ENCODE results near the gene RGS13. TPM values are rescaled to one million over a fixed set of nuclear protein-coding genes. Genes with fewer than 3 reads are reported as not detected.

The RGS13 gene
- total and polyA plus RNA-seq, 7 donors, result 0.03 to 0.25 (median 0.11) TPM; not detected in 2

GRCh38 chr1:192592517-192592916 lies 43.4 kb upstream of the RGS13 start:
- DNase-seq (no peak), ATAC-seq (no peak)
- TF ChIP-seq CTCF (IDR thresholded peaks at IDR 0.05), result no peak
- Histone ChIP-seq H3K27ac (no peak overlapping the region), H3K9me3 (no peaks in the 10 kb centered on the region), H3K27me3 (ENCODE audit: insufficient read depth in 3 of 3, low read length in 2 of 3) (no peaks in the 10 kb centered on the region), H3K36me3 (ENCODE audit: insufficient read depth in 1 of 2, low read depth in 1 of 2) (no peaks in the 10 kb centered on the region), H3K4me1 (no peaks in the 10 kb centered on the region), H3K4me3 (no peak overlapping the region)
- 60 to 75% (median 71%) methylated on average over 4 of the region's 4 CpGs for WGBS, 3 donors
- intact Hi-C loops (cut with DNase I), result no loop called here

- ATAC-seq, result no peak
- Histone ChIP-seq H3K9me3 (no peaks in the 10 kb centered on the region), H3K27me3 (ENCODE audit: insufficient read depth in 3 of 3, low read length in 2 of 3) (no peaks in the 10 kb centered on the region), H3K4me1 (no peaks in the 10 kb centered on the region), H3K4me3 (no peak overlapping the region), H3K36me3 (ENCODE audit: insufficient read depth in 1 of 2, low read depth in 1 of 2) (no peaks in the 10 kb centered on the region), H3K27ac (no peak overlapping the region)
- no peak for TF ChIP-seq CTCF (IDR thresholded peaks at IDR 0.05)
- 84 to 95% (median 90%) methylated on average over 2 of the region's 2 CpGs for WGBS, 3 donors
- DNase-seq, result no peak
- intact Hi-C loops (cut with DNase I), result no loop called here
Observed at GRCh38 chr1:192592981-192593708, 42.8 kb upstream of the RGS13 start.

DNA sequence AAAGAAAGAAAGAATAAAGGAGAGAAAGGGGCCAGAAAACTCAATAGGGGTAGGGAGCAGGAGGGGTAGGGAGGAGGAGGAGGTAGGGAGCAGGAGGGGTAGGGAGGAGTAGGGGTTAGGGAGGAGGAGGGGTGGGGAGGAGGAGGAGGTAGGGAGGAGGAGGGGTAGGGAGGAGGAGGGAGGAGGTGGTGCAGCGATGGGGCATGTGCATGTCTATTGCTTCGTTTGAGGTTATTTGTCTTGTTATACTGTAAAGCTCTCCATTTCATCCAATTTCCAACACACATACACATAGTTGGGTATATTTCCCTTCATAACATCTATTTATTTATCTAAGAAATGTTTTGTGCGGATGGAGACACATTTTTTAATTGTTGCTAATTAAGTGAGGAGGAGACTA lies 40.6 kb upstream of the RGS13 start:
- intact Hi-C loops (cut with DNase I), result no loop called here
- Histone ChIP-seq H3K4me3 (no peak overlapping the region), H3K36me3 (ENCODE audit: insufficient read depth in 1 of 2, low read depth in 1 of 2) (no peaks in the 10 kb centered on the region), H3K27me3 (ENCODE audit: insufficient read depth in 3 of 3, low read length in 2 of 3) (no peaks in the 10 kb centered on the region), H3K4me1 (no peaks in the 10 kb centered on the region), H3K9me3 (no peaks in the 10 kb centered on the region), H3K27ac (no peak overlapping the region)
- ATAC-seq, result no peak
- no peak for TF ChIP-seq CTCF (IDR thresholded peaks at IDR 0.05)
- no peak for DNase-seq
- 28 to 52% (median 49%) methylated on average over 2 to 3 of the region's 3 CpGs for WGBS, 3 donors

DNA sequence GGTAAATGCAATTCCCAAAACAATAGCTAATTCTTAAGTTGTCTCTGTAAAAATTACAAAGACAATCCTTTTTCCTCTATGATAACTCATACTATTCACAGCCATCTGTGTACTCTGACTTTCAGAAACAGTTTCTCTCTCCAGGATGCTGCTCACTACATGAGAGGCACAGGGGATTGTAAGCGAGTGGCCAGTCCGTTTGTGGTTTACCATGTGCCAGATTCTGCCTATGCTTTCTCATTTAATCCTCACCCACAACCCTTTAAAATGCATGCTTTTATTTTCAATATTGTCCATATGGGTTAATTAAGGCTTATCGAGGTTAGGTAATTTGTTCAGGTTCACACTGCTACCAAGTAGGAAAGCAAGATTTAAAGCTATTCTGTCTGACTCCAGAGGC lies 37.4 kb upstream of the RGS13 start:
- 72 to 83% (median 79%) methylated on average over 3 of the region's 3 CpGs for WGBS, 3 donors
- intact Hi-C loops (cut with DNase I), result no loop called here
- no peak overlapping the region for H3K4me3 ChIP-seq
- ATAC-seq, result no peak
- H3K27me3 ChIP-seq (ENCODE audit: insufficient read depth in 3 of 3, low read length in 2 of 3), result no peaks in the 10 kb centered on the region
- DNase-seq, result no peak
- no peaks in the 10 kb centered on the region for H3K9me3 ChIP-seq
- no peak overlapping the region for H3K27ac ChIP-seq
- no peak for TF ChIP-seq CTCF (IDR thresholded peaks at IDR 0.05)
- H3K36me3 ChIP-seq (ENCODE audit: insufficient read depth in 1 of 2, low read depth in 1 of 2), result no peaks in the 10 kb centered on the region
- no peaks in the 10 kb centered on the region for H3K4me1 ChIP-seq

DNA sequence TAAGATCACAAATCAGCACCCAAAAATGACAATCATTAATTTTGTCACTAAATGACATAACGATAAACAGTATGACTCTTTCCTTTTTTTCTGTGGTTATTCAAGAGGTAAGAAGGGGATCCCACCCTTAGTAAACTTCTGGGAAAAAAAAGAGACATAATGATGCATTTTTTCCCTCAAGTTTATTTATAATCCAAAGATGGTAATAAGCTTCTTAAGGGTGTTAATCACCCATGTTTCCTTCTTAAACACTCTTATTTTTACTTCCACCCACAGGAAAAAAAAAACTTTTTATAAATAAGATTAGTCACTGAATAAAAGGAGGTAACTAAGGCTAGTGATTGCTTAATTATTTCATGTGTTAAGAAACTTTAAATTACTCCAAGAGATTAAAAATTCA lies 35.7 kb upstream of the RGS13 start:
- 84 to 89% (median 87%) methylated on average over 1 of the region's 1 CpG for WGBS, 3 donors

More for the DNA sequence above, 35.7 kb upstream of the RGS13 start:
- no peak for DNase-seq
- no peaks in the 10 kb centered on the region for H3K4me1 ChIP-seq
- no peaks in the 10 kb centered on the region for H3K27me3 ChIP-seq (ENCODE audit: insufficient read depth in 3 of 3, low read length in 2 of 3)
- intact Hi-C loops (cut with DNase I), result loop anchor here in 1 of 2 donors (10.0 kb wide), 1 partner anchor 125 kb away; no protein-coding TSS in a partner anchor
- H3K36me3 ChIP-seq (ENCODE audit: insufficient read depth in 1 of 2, low read depth in 1 of 2), result no peaks in the 10 kb centered on the region
- no peaks in the 10 kb centered on the region for H3K9me3 ChIP-seq
- H3K4me3 ChIP-seq, result no peak overlapping the region
- H3K27ac ChIP-seq, result no peak overlapping the region
- ATAC-seq, result no peak
- TF ChIP-seq CTCF (IDR thresholded peaks at IDR 0.05), result no peak
